IMR-90 (cell line): Measurements from ENCODE around the gene IQCE. TPM values are rescaled to one million over a fixed set of nuclear protein-coding genes. Genes with fewer than 3 reads are reported as not detected.

ENCODE experiments used
- ATAC-seq: fragments of 200-7000 bp; cut with Tn5 transposase; 2 replicates; pipeline ENCODE4 v1.9.1; 2020; ENCODE audit warnings: low read depth, mild to moderate bottlenecking, moderate library complexity
- BruUV-seq: library from RNA; stranded (reverse); fragments of 400-500 nt; replicated peaks from 2 replicates; lab custom pipeline; 2021; lab: Mats Ljungman, UMichigan
- CTCF ChIA-PET: fragments of 300-600 bp; formaldehyde crosslinking; extraction: SDS; loops from one replicate; lab custom pipeline; 2021; ENCODE audit warnings: antibody characterized with exemption; lab: Yijun Ruan, JAX
- POLR2A ChIA-PET: fragments of 300-600 bp; sonication (Branson Sonifier 250); formaldehyde crosslinking; loops from one replicate; lab custom pipeline; 2022; ENCODE audit warnings: antibody characterized with exemption; ENCODE audit not compliant: unreplicated experiment; lab: Charles Lee
- DNase-seq: peaks from one replicate; pipeline ENCODE4 v3.0.0; 2013
- H2AFZ ChIP-seq: replicated peaks from 2 replicates; pipeline ENCODE3; 2013; ENCODE audit warnings: low read length, mild to moderate bottlenecking; ENCODE audit not compliant: poor library complexity
- H2AK5ac ChIP-seq: 2 replicates; pipeline ENCODE4 v1.6.1; 2013; ENCODE audit warnings: low read depth, low read length, inconsistent platforms
- H2AK9ac ChIP-seq: replicated peaks from 2 replicates; pipeline ENCODE3; 2013; ENCODE audit warnings: mild to moderate bottlenecking, low read depth, low read length, moderate library complexity; ENCODE audit not compliant: poor library complexity
- H2BK120ac ChIP-seq: 2 replicates; pipeline ENCODE4 v1.6.1; 2013; ENCODE audit warnings: low read depth, low read length, inconsistent platforms
- H2BK15ac ChIP-seq: 3 replicates; pipeline ENCODE4 v1.6.1; 2013; ENCODE audit warnings: low read depth, low read length, inconsistent platforms
- H2BK20ac ChIP-seq: 2 replicates; pipeline ENCODE4 v1.6.1; 2013; ENCODE audit warnings: low read depth, mild to moderate bottlenecking, inconsistent platforms, low read length, moderate library complexity
- H2BK5ac ChIP-seq: 2 replicates; pipeline ENCODE4 v1.6.1; 2013; ENCODE audit warnings: mild to moderate bottlenecking, low read depth, low read length, inconsistent platforms; ENCODE audit not compliant: poor library complexity, severe bottlenecking
- H3K14ac ChIP-seq: replicated peaks from 2 replicates; pipeline ENCODE4 v1.6.1; 2013; ENCODE audit warnings: low read depth, low read length, inconsistent platforms
- H3K18ac ChIP-seq: 2 replicates; pipeline ENCODE4 v1.6.1; 2013; ENCODE audit warnings: low read depth, low read length, control low read depth
- H3K23ac ChIP-seq: 2 replicates; pipeline ENCODE4 v1.6.1; 2013; ENCODE audit warnings: low read depth, low read length, inconsistent platforms
- H3K27ac ChIP-seq: 2 replicates; pipeline ENCODE4 v1.5.1; 2013; ENCODE audit warnings: mild to moderate bottlenecking, control low read depth, low read length; ENCODE audit not compliant: insufficient read depth
- H3K27me3 ChIP-seq: 2 replicates; pipeline ENCODE4 v1.6.1; 2013; ENCODE audit warnings: low read length; ENCODE audit not compliant: control insufficient read depth, insufficient read depth
- H3K36me3 ChIP-seq: 2 replicates; pipeline ENCODE4 v1.6.1; 2013; ENCODE audit warnings: low read length, mixed read lengths; ENCODE audit not compliant: control insufficient read depth, insufficient read depth
- H3K4ac ChIP-seq: 2 replicates; pipeline ENCODE4 v1.6.1; 2013; ENCODE audit warnings: low read depth, low read length, inconsistent platforms
- H3K4me1 ChIP-seq: 2 replicates; pipeline ENCODE4 v1.6.1; 2013; ENCODE audit warnings: low read length, mixed read lengths; ENCODE audit not compliant: control insufficient read depth, insufficient read depth
- H3K4me2 ChIP-seq: 2 replicates; pipeline ENCODE4 v1.6.1; 2013; ENCODE audit warnings: low read depth, mild to moderate bottlenecking, control low read depth, low read length, moderate library complexity
- H3K4me3 ChIP-seq: 2 replicates; pipeline ENCODE4 v1.5.1; 2013; ENCODE audit warnings: low read depth, mild to moderate bottlenecking, control low read depth, low read length, moderate library complexity; ENCODE audit not compliant: insufficient read depth
- H3K56ac ChIP-seq: 2 replicates; pipeline ENCODE4 v1.6.1; 2013; ENCODE audit warnings: low read length, inconsistent platforms; ENCODE audit not compliant: insufficient read depth; ENCODE audit errors: extremely low read depth
- H3K79me1 ChIP-seq, 2 experiments: 2 replicates each; pipeline ENCODE4 v1.6.1; 2013; ENCODE audit warnings: low read length in 2 of 2, inconsistent platforms in 1 of 2, low read depth in 1 of 2
- H3K9ac ChIP-seq: 2 replicates; pipeline ENCODE4 v1.6.1; 2013; ENCODE audit warnings: low read depth, low read length, control low read depth
- H3K9me1 ChIP-seq: 2 replicates; pipeline ENCODE4 v1.6.1; 2013; ENCODE audit warnings: low read length, inconsistent platforms; ENCODE audit not compliant: insufficient read depth
- H3K9me3 ChIP-seq: 2 replicates; pipeline ENCODE4 v1.6.1; 2013; ENCODE audit warnings: low read length; ENCODE audit not compliant: control insufficient read depth, insufficient read depth
- H4K20me1 ChIP-seq: 2 replicates; pipeline ENCODE4 v1.6.1; 2013; ENCODE audit warnings: low read length, inconsistent platforms; ENCODE audit not compliant: insufficient read depth
- H4K5ac ChIP-seq: 2 replicates; pipeline ENCODE4 v1.6.1; 2013; ENCODE audit warnings: mild to moderate bottlenecking, low read depth, low read length, control low read depth
- H4K8ac ChIP-seq, 2 experiments: 2 replicates each; pipeline ENCODE4 v1.6.1; 2013; ENCODE audit warnings: low read depth in 2 of 2, low read length in 2 of 2, control low read depth in 1 of 2, inconsistent platforms in 1 of 2
- H4K91ac ChIP-seq: 2 replicates; pipeline ENCODE4 v1.6.1; 2013; ENCODE audit warnings: low read depth, low read length, inconsistent platforms; ENCODE audit not compliant: insufficient read depth
- CEBPB ChIP-seq: IDR thresholded peaks from 2 replicates; pipeline ENCODE4 v1.6.1; 2012; ENCODE audit warnings: low read depth, low read length, improper control_type of control experiment
- RAD21 ChIP-seq: IDR thresholded peaks from 2 replicates; pipeline ENCODE4 v1.6.1; 2012; ENCODE audit warnings: low read length, improper control_type of control experiment
- WGBS, 2 experiments: methylation state at CpG; one replicate each; pipeline versions ENCODE4 v1.1.5 to v1.1.7; 2013; ENCODE audit warnings: missing lambda C conversion rate in 2 of 2; ENCODE audit not compliant: insufficient read length in 1 of 2; ENCODE audit errors: extremely low coverage in 2 of 2; 5-methylcytosine and 5-hydroxymethylcytosine counted together
- dilution Hi-C: fragments of 300-500 bp; cut with HindIII; formaldehyde crosslinking; loops from one replicate; pipeline ENCODE4 v1.14.3; 2018; ENCODE audit warnings: low sequenced_read_pairs; ENCODE audit not compliant: unreplicated experiment
- in situ Hi-C: fragments of 300-500 bp; cut with MboI; formaldehyde crosslinking; loops from 3 replicates; pipeline ENCODE4 v1.14.3; 2019; ENCODE audit warnings: low sequenced_read_pairs, inconsistent platforms, mixed read lengths
- intact Hi-C: fragments of 100-400 bp; cut with micrococcal nuclease; formaldehyde crosslinking; loops from 2 replicates; pipeline ENCODE4 v1.10.0; 2022
- polyA plus RNA-seq, 3 experiments: library from polyadenylated mRNA; depleted of rRNA; stranded (reverse); fragments of >200 nt; gene quantifications; 2 replicates each; pipeline ENCODE4 v1.2.3, GENCODE V29; 2012; ENCODE audit warnings: low replicate concordance in 1 of 3
- total RNA-seq: library from RNA; depleted of rRNA; stranded (reverse); fragments of >200 nt; gene quantifications from 2 replicates; pipeline ENCODE4 v1.2.3, GENCODE V29; 2012

Gene IQCE
- total and polyA plus RNA-seq, 2 of the 4 experiments (the other 2 are of a cell fraction): 5.0 to 6.3 TPM

DNA sequence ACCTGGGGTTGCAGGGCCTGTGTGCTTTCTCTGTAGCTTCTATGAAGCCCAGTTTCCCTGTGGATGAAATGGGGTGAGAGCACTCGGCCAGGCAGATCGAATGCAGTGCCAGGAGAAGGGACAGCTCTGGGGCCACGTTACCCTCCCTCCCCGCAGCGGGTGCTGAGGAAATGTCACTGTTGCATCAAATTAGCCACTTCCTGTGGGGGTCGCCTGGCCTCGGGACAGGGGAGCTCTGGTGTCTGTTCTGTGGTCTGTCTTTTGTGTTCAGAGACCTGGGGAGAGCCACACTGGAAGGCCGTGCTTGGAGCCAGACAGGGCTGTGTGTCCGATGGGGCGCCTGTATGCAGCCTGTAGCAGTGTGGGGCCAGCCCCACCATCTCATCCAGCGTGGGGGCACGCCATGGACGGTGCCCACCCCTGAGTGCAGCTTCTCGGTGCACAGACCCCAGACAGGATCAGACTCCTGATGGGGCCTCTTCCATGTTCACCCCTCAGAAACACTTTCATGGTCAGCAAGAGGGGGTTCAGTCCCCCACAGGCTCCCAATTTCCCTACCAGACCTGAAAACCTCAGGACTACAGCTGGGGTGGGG, 86.6 kb downstream of the IQCE start:
- H2AK9ac ChIP-seq: peak overlapping the region; percentile 76
- WGBS, 2 experiments: 40% methylated on average over 2 of the region's 14 CpGs; no CpG with 5 or more reads in 1 of the 2 experiments
- no peak overlapping the region for H3K4me3 ChIP-seq
- H4K20me1 ChIP-seq: peaks cover 70% of the 10 kb centered on the region
- in situ Hi-C loops (no loop called here), dilution Hi-C loops (no loop called here), intact Hi-C loops (loop anchor here (10.0 kb wide), 1 partner anchor 171 kb away; the partner anchor contains the start of gene GRIFIN)
- no peak for ATAC-seq
- peak overlapping the region; percentile 33 for H2BK5ac ChIP-seq
- no peaks in the 10 kb centered on the region for H3K9me3 ChIP-seq
- peak overlapping the region; percentile 5 for H3K4ac ChIP-seq
- H3K27ac ChIP-seq: peak overlapping the region; percentile 18
- H3K14ac ChIP-seq: no peak overlapping the region; the same call in 1 of the 2 replicates
- no peak overlapping the region for H2BK20ac ChIP-seq
- CTCF ChIA-PET: no interaction called here
- 0 out of 2 replicates have a peak, but pooled peaks have one; percentile 12 for TF ChIP-seq CEBPB
- no peak for TF ChIP-seq RAD21
- no peak for DNase-seq
- H4K8ac ChIP-seq: peak overlapping the region; percentile 33 to 61; a peak in 1 of 4 replicates
- BruUV-seq: no TSS peak
- peak overlapping the region; percentile 15; the same call in 1 of the 2 replicates for H3K9ac ChIP-seq
- POLR2A ChIA-PET: no interaction called here
- no peak overlapping the region for H2BK15ac ChIP-seq
- no peak overlapping the region for H3K18ac ChIP-seq
- H3K27me3 ChIP-seq: no peaks in the 10 kb centered on the region
- H3K36me3 ChIP-seq: peaks cover 33% of the 10 kb centered on the region
- H2AFZ ChIP-seq: peak overlapping the region; percentile 68
- peak overlapping the region; percentile 56 for H2AK5ac ChIP-seq
- no peak overlapping the region; the same call in 1 of the 2 replicates for H4K5ac ChIP-seq
- H2BK120ac ChIP-seq: no peak overlapping the region; the same call in 1 of the 2 replicates
- peak overlapping the region; percentile 45; the same call in 1 of the 2 replicates for H3K4me2 ChIP-seq
- peak overlapping the region; percentile 21; the same call in 1 of the 2 replicates for H3K23ac ChIP-seq
- no peak overlapping the region for H4K91ac ChIP-seq
- H3K4me1 ChIP-seq: peaks cover 29% of the 10 kb centered on the region
- H3K9me1 ChIP-seq: peaks cover 19% of the 10 kb centered on the region; the same call in 1 of the 2 replicates
- peaks cover 9 to 77% of the 10 kb centered on the region in 2 experiments; a peak in 3 of 4 replicates for H3K79me1 ChIP-seq
- no peak overlapping the region for H3K56ac ChIP-seq
